GM18909 (cell line): Measurements from ENCODE around the gene PTGS1.
"Not testable (repeated sequence)": the region's sequence is repeated elsewhere in the genome, so short reads cannot be mapped to it uniquely, and the experiment has no call there.

ENCODE experiments used
- ATAC-seq: cut with Tn5 transposase; IDR thresholded peaks from one replicate; pipeline ENCODE4 v1.9.1; 2021; ENCODE audit warnings: mild to moderate bottlenecking; ENCODE audit not compliant: unreplicated experiment, poor library complexity

Gene PTGS1

DNA sequence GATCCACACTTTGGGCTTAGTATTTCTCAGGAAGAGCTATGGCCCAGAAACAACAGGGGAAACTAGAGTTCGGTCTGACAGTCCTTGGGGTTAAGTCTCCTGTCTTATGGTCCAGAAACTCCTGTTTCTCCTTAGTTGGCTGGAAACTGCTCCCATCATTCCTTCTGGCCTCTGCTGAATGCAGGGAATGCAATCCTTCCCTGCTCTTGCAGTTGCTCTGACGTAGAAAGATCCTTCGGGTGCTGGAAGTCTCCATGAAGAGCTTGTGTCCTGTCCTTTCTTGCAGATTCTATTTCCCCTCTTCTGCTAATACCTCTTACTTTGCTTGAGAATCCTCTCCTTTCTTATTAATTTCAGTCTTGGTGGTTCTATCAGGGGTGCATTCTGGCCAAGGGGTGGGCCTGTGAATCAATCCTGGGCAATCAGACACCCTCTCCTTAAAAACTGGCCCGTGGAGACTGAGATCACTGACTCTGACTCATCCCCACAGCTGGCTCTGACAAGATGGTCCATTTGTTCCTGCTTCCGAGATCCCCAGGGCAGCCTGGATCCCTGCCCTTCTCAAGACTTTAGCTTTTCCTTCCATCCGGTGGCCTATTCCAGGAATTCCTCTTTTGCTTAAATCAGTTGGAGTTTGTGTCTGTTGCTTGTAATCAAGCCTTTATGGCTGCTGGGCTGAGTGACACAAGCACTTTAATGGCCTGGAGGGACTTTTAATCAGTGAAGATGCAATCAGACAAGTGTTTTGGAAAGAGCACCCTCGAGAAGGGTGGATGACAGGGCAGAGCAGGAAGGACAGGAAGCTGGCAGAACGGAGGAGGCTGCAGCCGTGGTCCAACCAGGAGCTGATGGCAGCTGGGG, 23.7 kb downstream of the PTGS1 start:
- ATAC-seq: no peak

DNA sequence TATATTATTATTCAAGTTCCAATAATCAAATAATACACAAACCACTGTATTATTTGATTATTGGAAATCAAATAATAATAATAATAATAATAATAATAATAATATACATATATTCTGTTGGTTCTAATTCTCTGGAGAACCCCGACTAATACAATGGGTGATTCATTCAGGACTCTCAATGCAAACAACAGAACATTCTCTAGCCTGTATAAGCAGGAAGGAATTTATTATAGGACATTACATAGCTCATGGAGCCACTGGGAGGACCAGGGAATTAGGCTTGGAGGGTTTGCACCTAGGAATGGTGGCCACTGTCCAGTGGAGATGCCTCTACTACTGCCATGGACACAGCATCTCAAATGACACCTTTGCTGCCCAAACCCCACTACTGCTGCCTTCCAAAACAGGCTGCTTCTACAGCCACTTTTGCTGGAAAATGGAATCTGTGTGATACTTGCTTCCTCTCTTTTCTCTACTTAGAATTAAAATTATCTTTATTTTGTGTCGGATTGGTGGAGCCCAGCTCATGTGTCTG, 25.9 kb downstream of the PTGS1 start:
- ATAC-seq: no peak

GRCh38 chr9:122397749-122398148, 26.9 kb downstream of the PTGS1 start:
- no peak for ATAC-seq

GRCh38 chr9:122398371-122398924, 27.6 kb downstream of the PTGS1 start:
- ATAC-seq: no peak

DNA sequence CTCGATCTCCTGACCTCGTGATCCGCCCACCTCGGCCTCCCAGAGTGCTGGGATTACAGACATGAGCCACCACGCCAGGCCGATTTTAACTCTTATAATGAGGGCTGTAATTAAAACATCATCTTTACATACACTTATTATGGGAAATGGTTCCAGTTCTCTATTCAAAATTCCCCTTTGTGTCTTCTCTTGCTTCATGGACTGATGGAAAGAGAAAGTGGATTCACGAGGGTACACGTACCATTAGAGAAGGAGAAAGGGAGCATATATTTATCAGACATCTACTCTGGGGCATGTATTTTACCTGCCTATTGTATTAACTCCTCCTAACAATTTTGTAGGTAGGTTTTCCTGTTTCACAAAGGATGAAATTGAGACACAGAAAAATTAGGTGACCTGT, 31.1 kb downstream of the PTGS1 start:
- no peak for ATAC-seq

DNA sequence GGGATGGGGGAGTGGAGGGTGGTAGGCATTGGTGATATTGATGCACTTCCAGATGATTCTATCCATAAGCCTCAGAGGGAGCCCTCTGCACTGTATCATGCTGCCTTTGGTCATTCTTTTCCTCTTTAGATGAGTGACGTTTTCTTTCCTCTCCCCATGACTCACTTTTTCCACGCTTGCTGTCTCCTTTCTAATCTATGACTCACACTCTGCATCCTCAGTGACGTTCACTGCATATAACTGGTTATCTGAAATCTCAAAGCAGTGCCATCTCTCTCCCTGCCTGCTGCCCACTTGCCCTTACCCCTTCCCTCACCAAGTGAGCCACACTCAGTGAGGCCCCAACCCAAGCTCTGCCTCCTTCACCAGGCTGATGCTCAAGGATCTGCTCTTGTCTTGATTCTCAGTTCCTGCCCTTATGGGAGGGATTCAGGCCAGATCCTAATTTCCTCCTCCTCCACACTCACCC, 31.6 kb downstream of the PTGS1 start:
- no peak for ATAC-seq

DNA sequence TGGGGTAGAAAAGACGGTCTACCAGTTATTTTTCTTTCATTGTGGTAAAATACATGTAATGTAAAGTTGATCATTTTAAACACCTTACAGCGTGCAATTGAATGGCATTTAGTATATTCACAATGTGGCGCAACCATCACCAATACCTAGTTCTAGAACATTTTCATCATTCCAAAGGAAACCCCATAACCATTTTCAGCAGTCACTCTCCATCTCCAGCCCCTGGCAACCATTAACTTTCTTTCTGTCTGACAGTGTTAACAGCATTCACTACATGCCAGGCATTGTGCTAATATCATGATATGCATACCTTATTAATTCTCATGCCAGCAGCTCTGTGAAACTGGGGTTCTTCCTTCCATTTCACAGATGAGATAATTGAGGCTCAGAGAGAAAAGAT, 32.0 kb downstream of the PTGS1 start:
- ATAC-seq: no peak

GRCh38 chr9:122403381-122404000, 32.7 kb downstream of the PTGS1 start:
- no peak for ATAC-seq

- ATAC-seq: not testable (repeated sequence)
These were observed 34.7 kb downstream of the PTGS1 start for GRCh38 chr9:122405304-122406069.

DNA sequence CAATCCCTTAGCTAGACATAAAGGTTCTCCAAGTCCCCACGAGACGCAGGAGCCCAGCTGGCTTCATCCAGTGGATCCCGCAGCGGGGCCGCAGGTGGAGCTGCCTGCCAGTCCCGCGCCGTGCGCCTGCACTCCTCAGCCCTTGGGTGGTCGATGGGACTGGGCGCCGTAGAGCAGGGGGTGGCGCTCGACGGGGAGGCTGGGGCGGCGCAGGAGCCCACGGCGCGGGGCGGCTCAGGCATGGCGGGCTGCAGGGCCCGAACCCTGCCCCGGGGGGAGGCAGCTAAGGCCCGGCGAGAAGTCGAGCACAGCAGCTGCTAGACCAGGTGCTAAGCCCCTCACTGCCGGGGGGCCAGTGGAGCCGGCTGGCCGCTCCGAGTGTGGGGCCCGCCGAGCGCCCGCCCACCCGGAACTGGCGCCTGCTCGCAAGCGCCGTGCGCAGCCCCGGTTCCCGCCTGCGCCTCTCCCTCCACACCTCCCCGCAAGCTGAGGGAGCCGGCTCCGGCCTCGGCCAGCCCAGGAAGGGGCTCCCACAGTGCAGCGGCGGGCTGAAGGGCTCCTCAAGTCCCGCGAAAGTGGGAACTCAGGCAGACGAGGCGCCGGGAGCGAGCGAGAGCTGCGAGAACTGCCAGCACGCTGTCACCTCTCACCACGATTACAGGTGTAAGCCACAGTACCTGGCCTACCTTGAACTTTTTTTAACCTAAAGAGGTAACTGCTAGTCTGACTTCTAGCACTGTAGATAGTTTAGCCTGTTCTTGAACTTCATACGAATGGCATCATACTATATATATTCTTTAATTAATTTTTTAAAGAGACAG, 35.5 kb downstream of the PTGS1 start:
- ATAC-seq: no peak

DNA sequence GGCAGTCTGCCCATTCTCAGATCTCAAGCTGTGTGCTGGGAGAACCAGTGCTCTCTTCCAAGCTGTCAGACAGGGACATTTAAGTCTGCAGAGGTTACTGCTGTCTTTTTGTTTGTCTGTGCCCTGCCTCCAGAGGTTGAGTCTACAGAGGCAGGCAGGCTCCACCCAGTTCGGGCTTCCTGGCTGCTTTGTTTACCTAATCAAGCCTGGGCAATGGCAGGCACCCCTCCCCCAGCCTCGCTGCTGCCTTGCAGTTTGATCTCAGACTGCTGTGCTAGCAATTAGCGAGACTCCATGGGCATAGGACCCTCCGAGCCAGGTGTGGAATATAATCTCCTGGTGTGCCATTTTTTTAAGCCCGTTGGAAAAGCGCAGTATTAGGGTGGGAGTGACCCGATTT, 43.3 kb downstream of the PTGS1 start:
- ATAC-seq: not testable (repeated sequence)

- ATAC-seq: no peak
These were observed 47.2 kb downstream of the PTGS1 start for GRCh38 chr9:122418016-122418415.

- no peak for ATAC-seq
These were observed 49.5 kb downstream of the PTGS1 start for GRCh38 chr9:122420315-122420714.

DNA sequence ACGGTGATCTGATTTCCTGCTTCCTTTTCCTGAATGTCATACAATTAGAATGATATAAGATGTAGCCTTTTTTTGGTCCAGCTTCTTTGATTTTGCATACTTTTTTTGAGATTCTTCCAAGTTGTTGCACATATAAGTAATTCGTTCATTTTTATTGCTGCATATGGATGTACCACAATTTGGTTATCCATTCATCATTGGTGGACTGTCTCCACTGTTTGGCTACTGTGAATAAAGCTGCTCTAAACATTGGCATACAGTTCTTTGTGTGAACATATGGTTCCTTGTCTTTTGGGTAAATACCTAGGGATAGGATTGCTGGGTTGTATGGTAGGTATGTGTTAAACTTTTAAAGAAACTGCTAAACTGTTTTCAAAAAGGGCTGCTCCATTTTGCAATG, 54.3 kb downstream of the PTGS1 start:
- no peak for ATAC-seq

DNA sequence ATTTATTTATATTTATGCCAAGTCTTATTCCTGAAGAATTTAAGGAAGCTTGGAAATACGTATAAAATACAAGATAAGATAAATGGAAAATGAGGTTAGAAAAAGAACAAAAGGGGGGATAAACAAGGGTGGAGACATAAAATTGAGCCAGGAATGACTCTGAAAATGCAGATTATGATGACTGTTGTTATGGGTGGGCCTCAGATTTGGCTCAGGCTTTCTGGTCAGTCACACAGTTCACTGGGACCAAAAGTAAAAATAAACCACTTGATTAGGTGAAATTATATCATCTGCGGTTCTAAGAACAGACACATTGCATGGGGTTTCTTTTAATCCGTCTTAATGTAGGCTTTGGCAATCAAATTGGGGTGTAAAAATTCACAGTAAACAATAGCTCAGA, 55.9 kb downstream of the PTGS1 start:
- ATAC-seq: no peak

- ATAC-seq: no peak
These were observed 71.7 kb downstream of the PTGS1 start for GRCh38 chr9:122442568-122442967.

DNA sequence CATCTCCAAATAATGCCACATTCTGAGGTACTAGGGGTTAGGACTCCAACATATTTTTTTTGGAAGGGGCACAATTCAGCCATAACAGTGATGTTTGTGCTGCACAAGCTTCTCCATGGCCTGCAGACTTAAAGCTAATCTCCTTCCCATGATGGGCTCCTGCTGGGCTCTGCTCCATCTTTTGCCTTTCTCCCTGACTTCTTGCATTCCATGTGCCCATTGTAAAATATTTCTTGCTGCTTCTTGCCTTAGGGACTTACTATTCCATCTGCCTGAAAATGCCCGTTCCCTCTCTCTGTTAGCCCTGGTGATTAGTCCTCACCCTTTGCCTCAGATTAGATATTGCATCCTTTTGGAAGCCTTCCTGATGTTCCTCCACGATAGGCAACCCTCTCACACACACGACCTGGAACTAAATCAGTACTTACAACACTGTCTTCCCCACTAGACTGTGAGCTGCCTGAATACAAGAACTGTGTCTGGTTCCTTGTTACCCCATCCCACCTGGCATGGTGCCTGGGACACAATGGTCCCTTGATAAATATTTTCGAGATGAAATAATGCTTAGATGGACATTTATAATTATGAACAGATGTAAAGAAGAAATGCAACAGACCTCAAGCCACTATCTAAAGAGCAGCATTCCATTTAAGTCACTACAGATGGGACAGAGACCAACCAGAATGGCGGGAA, 73.4 kb downstream of the PTGS1 start:
- no peak for ATAC-seq
